Dermis lymphatic vessel endothelial cell (primary cell): ENCODE results near the gene HOXD13. TPM values are rescaled to one million over a fixed set of nuclear protein-coding genes. Genes with fewer than 3 reads are reported as not detected.

ENCODE experiments used
- total RNA-seq: library from RNA; depleted of rRNA; stranded (reverse); fragments of >200 nt; gene quantifications from 2 replicates; pipeline ENCODE4 v1.2.1, GENCODE V29; 2014

The HOXD13 gene
- total RNA-seq = under 0.01 TPM in 1 of 2 replicates, not detected in the other

GRCh38 chr2:176092270-176093144 is at the start of gene HOXD13:
TSS of gene HOXD13 (plus strand) at chr2:176092721. CDS start at chr2:176092891, 170 bp downstream.

DNA sequence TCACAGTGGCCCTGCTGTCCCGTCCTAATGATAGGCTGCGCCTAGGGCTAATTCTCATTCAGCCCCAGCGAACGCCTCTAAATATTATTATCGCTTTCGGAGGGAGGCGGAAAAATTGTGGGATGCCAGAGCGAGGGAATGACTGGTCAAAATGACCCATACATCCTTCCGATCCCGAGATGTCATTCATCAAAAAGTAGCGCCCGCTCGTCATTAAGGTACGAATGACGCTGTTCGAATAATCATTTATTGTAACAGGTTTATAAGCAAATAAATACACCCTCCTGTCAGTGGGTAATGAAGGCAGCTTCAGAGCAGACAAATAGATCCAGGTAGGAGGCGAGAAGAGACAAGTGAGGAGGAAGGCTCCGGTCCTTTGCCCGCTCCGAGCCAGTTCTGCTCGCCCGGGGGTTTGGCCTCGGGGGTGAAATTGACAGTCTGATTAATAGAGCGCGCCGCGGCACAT is 8.7 kb upstream of the HOXD13 start, which contains the start of gene EVX2:
Gene EVX2 (minus strand): TSS at position 167 of the 466 bp plus-strand sequence. CDS start 186 bp downstream, outside the sequence.

GRCh38 chr2:176099728-176100546 is 7.4 kb downstream of the HOXD13 start, which contains the start of gene HOXD12:
TSS of gene HOXD12 (plus strand) at chr2:176099795. CDS start at chr2:176099802, 7 bp downstream.

GRCh38 chr2:176106581-176107539 is 14.3 kb downstream of the HOXD13 start, which contains the start of gene HOXD11:
TSS of gene HOXD11 (plus strand) at chr2:176107280. CDS start at chr2:176107356, 76 bp downstream.

DNA sequence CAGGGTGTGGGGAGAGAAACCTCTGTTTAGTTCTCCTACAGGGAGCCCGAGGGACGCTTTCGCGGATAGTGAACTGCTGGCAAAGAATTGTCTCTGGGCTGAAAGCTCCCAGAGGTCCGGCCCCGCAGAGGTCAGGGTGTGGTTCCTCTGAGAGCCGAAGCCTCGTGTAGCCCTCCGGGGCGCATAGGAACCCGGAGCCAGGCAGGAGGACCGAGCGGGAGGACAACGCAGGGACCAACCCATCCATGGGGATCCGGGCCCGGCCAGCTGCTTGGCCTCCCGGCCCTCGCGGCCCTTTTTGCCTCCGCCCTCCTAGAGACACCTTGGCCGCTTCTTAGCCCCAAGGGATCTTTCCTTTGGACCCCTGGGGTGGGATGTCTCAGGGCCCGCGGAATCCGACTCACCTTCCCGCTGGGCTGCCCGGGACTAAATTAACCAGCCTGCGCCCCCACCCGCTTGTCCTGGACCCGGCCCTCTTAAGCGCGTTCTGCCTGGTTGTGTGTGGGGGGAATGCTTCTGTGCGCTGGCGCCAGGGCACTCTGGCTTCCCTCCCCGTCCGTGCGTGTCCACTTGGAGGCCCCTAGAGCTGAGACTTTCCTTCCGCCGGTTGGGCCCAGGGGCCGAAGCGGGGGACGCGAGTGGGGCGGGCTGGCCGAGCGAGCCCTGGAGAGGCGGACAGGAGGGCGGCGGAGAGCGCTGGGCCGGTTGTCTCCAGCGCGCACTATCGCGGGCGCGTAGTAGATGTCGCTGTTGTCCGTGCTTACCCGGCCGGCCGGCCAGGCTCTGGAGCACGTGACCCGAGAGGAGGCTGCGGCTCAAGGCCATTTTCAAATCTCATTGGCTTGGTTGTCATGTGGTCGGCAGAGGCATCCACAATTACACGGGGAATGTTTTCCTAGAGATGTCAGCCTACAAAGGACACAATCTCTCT is 23.6 kb downstream of the HOXD13 start, which contains the start of gene HOXD10:
Gene HOXD10 (plus strand): TSS at position 896 of the 931 bp plus-strand sequence. CDS start 56 bp downstream, outside the sequence.

DNA sequence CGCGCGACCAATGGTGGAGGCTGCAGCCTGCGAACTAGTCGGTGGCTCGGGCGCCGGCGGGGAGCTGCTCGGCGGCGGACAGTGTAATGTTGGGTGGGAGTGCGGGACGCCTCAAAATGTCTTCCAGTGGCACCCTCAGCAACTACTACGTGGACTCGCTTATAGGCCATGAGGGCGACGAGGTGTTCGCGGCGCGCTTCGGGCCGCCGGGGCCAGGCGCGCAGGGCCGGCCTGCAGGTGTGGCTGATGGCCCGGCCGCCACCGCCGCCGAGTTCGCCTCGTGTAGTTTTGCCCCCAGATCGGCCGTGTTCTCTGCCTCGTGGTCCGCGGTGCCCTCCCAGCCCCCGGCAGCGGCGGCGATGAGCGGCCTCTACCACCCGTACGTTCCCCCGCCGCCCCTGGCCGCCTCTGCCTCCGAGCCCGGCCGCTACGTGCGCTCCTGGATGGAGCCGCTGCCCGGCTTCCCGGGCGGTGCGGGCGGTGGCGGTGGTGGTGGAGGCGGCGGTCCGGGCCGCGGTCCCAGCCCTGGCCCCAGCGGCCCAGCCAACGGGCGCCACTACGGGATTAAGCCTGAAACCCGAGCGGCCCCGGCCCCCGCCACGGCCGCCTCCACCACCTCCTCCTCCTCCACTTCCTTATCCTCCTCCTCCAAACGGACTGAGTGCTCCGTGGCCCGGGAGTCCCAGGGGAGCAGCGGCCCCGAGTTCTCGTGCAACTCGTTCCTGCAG is 30.3 kb downstream of the HOXD13 start, which contains the start of gene HOXD9:
Gene HOXD9 (plus strand): TSS at position 37 of the 728 bp plus-strand sequence. CDS start 50 bp downstream, at position 87.

GRCh38 chr2:176128982-176129796 is 36.7 kb downstream of the HOXD13 start, which contains the start of gene HOXD8:
TSS of gene HOXD8 (plus strand) at chr2:176129705. CDS start at chr2:176130367, 662 bp downstream.

Other genes starting within 250 kb of the HOXD13 start
- gene LNPK, start 90.5 kb upstream of the HOXD13 start, total RNA-seq = 5.8 and 6.9 TPM in 2 replicates
- gene EVX2, start 8.8 kb upstream of the HOXD13 start, total RNA-seq = not detected in 2 replicates
- not detected in 2 replicates for gene HOXD12, start 7.1 kb downstream of the HOXD13 start, total RNA-seq
- 0.11 TPM in 1 of 2 replicates, not detected in the other for gene HOXD11, start 14.6 kb downstream of the HOXD13 start, total RNA-seq
- 8.2 and 32.9 TPM in 2 replicates for gene HOXD10, start 24.1 kb downstream of the HOXD13 start, total RNA-seq
- 17.0 and 33.7 TPM in 2 replicates for gene HOXD9, start 30.0 kb downstream of the HOXD13 start, total RNA-seq
- gene HOXD8, start 37.0 kb downstream of the HOXD13 start, total RNA-seq = 23.8 and 44.3 TPM in 2 replicates
- 3.5 and 6.3 TPM in 2 replicates for gene HOXD4, start 58.8 kb downstream of the HOXD13 start, total RNA-seq
- 9.1 and 18.2 TPM in 2 replicates for gene HOXD3, start 64.6 kb downstream of the HOXD13 start, total RNA-seq
- gene HOXD1, start 95.9 kb downstream of the HOXD13 start, total RNA-seq = 5.9 and 10.0 TPM in 2 replicates
- gene MTX2, start 176.7 kb downstream of the HOXD13 start, total RNA-seq = 28.0 and 28.5 TPM in 2 replicates